Head of caudate nucleus (tissue), 42 donors: ENCODE results near the gene ZNRF3.

Experiments
- DNase-seq, 42 donors: peaks; one replicate each; pipeline versions ENCODE4 v3.0.0 to v3.0.0-alpha.2; 2020 to 2021; ENCODE audit warnings: mixed read lengths in 7 of 42
- intact Hi-C: fragments of 100-400 bp; cut with DNase I; formaldehyde crosslinking; loops from one replicate; pipeline ENCODE4 v1.15.0; 2022

The ZNRF3 gene

DNA sequence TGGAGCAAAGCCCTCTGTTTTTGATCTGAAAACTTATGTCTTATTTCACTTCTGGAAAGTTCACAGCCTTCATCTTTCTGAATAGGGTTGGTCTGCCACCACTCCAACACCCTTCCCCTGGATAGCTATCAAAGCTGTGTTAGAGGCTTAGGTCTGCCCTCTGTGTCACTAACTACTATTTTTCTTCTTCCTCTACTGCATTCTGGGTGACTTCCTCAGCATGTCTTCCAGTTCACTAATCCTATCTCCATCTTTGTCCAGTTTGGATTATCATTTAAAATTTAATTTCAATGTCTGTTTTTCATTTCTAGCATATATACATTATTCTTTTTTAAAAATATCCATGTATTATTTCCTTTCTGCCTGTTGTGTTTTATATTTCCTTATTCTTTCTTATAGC, 84.6 kb downstream of the ZNRF3 start:
- intact Hi-C loops = no loop called here
- no peak for DNase-seq

DNA sequence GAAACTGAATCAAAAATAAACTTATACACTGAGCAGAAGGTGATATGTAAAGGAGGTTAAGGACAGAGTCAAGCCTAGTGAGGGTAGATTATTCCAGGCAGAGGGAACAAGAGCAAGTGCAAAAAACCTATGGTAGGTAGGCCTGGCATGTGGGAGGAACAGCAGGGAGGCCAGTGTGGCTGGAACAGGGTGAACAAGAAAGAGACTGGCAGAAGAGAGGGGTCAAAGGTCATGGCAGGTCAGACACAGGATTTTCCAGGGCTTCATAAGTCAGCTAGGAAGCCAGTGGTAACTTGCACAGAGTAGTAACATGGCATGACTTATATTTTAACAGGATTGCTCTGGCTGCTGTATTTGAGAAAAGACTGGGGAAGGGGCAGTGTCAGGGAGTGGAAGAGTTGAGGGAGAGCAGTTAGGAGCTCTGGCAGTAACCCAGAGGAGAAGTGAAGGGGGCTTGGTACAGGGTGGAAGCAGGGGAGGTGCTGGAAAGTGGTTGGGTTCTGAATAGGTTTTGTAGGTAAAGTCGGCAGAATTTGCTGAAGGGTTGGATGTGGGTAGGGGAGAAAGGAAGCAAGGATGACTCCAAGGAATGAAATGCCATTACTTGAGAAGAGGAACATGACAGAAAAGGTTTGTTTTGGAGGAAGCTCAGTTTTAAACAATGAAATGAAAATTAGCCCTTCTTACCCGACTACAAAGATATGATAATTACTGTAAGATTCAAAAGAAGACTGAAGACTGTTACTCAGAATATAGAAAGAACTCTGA, 86.2 kb downstream of the ZNRF3 start:
- no peak for DNase-seq

DNA sequence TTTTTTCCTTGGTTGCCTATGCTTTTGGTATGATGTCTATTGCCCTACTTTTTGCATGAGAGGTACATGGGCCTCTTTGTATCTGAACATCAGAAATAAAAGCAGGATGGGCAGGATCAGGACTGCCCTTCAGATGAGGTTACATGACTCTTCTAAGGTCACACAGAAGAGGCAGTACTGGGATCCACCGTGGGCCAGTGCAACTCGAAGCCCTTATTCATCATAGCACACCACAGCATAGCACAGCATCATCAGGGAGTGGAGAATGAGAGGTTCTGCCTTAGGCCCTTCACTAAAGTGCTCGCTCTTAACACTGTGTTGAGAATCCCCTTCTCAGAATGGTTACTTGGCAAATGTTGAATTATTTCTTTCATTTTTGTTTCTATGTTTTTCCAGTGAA, 90.0 kb downstream of the ZNRF3 start:
- intact Hi-C loops = no loop called here
- no peak for DNase-seq

More for the DNA sequence above, 86.2 kb downstream of the ZNRF3 start:
- intact Hi-C loops = no loop called here

DNA sequence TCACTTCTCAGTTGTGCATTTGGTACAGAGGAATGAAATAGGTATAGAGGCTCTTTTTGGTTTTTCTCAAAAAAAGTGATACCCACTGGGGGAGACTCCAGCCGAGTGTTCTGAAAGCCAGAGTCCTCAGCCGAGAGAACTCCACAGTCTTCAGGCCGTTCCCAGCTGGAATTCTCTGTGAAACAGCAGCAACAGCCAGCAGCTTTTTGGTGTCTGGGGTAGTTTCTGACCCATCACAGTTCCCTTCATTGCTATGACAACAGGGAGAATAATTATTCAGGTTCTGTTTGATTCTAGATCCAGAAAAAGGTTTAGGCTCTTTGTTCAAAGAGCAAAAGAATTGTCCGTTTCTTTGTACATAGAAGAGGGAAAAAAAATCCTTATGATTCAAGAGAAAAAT, 93.7 kb downstream of the ZNRF3 start:
- DNase-seq = peak in 6 of 42 donors; percentile 20 to 62 (median 29)
- intact Hi-C loops = no loop called here

DNA sequence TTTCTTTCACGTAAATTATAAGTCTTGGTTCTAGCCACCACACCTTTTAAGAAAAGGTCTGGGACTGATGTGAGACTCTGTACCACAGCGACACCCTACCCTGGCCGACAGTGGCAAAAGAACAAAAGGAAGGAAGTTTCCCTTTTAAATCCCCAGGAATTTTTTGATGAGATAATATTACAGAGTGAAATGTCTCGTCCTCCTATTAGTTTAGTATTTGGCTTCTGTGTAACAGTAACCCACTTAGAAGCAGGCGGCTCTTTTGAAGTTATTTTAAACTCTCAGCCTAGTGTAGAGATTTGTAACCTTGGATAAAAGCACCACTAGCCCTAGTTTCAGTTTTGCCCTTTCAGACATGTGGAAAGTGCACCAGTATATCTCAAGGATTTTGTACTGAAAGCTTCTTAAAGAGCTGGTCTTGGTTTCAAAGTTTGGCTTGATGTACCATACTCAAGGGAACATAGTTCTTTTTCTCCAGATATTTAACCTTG, 94.2 kb downstream of the ZNRF3 start:
- intact Hi-C loops = no loop called here
- no peak for DNase-seq

DNA sequence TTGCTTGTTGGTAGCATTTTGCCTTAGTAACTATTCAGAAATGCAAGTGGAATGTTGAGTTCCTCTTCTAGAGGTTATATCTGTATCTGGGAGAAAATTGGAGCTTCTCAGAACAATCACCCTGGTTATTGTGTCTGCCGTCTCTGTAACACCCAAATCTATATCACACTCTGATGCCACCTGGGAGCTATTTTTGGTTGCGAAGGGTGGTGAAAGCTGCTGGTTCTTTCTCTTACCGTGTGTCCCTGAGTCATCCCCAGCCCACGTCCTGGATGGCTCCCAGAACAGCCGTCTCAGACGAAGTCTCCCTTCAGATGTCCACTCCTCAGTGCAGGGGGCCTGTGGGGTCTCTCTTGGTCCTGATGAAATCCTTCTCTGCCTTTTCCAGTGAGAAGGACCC, 94.8 kb downstream of the ZNRF3 start:
- peak in 40 of 42 donors; percentile 16 to 87 (median 50) for DNase-seq
- intact Hi-C loops = no loop called here

DNA sequence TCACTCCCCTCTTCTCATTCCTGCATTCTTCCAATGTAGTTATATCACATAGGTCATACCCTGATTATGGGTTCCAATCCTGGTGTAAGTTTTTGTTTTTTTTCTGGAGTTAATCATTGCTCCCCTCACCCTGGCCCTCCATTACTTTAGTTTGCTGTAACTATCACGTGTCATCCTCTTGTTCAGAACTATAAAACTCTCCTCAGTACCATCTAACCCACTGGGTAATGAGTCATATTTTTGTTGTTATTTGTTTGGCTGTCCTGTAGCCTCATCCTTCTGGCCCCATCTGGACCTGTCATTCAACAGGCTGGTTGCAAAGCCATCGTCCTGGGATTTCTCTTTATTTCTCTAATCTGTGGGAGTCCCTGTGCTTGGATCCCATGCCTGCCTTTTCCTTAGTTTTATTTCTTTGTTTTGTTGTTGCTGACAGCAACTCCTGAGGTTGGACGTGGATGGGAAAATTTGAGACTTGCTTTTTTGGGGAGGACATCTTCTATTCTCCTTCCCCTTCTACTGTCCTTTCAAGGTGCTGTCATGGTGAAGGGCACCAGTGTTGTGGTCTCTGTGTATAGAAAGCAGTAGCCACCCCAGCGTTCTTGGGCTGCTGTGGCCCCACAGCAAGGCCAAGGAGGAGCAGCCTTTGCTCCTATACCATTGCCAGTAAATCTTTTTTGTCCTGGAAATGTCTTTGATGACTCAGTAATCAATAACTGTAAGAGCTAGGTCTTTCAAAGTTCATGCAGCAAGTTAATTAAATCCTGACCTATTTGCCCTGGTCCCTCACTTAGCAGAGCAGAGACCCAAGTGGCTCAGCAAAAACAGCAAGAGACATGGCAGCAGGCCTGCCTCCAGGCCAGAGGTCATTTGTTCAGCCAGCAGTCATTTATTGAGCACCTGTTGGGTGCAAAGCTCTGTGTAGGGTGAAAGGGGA, 95.8 kb downstream of the ZNRF3 start:
- no peak for DNase-seq
- intact Hi-C loops = no loop called here

DNA sequence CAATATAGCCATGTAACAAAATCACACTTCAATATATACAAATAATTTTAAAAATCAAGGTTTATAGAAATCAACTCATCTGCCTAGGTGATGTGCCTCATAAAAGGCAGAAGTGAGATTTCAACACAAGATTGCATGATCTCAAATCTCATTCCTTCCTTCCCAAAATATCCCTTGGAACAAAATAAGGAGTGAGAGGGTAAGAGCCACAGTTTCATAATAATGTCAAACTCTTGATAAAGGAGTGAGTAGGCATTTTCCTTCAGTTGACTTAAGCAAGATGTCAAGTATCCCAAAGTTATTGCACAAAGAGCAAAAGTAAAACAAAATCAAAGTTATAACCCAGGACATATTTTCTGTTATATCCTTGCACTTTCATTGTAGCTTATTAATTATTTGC, 97.0 kb downstream of the ZNRF3 start:
- intact Hi-C loops = no loop called here
- DNase-seq = no peak

DNA sequence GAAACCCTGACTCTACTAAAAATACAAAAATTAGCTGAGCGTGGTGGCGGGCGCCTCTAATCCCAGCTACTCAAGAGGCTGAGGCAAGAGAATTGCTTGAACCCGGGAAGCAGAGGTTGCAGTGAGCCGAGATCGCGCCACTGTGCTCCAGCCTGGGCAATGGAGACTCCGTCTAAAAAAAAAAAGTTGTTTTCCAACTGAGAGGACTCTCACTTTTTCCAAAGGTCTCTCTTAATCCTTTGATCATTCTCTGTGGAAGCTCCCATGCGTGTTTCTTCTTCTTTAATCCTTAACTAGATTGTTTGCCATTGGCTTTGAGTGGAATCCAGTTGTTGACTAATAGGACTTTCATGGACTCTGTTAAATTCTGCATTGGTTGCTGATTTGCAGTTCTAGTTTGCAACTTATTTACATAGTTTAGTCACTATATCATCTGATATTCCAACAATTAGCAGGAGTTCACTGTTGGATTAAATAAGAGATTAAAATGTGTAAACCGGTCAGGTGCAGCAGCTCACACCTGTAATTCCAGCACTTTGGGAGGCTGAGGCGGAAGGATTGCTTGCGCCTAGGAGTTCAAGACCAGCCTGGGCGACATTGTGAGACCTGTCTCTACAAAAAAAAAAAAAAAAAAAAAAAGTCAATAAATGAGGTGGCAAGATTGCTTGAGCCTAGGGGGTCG, 98.6 kb downstream of the ZNRF3 start:
- no peak for DNase-seq
- intact Hi-C loops = no loop called here

DNA sequence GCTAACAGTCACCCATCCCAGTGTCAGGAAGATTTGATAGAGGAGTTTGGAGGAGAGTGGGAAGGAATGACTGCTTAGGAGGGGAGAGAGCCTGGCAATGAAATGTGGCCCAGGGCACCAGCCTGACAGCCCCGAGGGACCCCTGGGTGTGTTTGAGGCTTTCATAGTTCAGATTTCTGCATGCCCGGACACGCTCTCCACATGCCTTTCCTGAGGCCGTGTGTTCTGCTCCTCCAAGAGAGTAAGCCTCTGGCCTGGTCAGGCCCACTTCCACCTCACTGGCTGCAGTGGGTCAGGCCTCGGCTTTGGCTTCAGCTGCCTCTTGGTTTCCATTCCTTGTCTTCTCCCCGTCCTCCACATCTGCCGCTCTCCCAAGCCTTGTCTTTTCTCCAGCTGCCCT, 99.8 kb downstream of the ZNRF3 start:
- intact Hi-C loops = no loop called here
- no peak for DNase-seq

DNA sequence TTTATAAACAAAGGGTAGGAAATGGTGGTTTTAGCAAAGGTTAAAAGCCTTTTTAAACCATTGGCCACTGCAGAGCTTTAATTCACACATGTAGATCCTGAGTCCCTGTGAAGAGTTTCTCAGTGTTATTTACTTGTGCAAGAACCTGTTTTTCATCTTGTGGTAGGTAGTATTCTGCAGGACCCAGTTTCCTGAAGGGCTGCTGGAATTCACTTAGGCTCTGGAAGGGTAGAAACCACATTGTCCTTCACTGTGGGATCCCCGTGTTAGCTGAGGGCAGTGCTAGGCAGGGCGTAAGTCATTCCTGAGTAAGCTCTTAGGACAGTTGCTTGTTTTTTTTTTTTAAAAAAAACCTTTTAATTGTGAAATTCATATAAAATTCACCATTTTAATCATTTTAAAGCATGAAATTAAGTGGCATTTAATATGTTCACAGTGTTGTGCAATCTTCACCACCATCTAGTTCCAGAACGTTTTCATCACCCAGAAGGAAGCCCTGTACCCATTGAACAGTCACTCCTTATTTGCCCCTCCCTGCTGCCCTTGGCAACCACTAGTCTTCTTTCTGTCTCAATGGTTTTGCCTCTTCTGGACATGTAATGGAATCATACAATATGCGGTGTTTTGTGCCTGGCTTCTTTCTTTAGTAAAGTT, 100.5 kb downstream of the ZNRF3 start:
- no peak for DNase-seq
- intact Hi-C loops = no loop called here

DNA sequence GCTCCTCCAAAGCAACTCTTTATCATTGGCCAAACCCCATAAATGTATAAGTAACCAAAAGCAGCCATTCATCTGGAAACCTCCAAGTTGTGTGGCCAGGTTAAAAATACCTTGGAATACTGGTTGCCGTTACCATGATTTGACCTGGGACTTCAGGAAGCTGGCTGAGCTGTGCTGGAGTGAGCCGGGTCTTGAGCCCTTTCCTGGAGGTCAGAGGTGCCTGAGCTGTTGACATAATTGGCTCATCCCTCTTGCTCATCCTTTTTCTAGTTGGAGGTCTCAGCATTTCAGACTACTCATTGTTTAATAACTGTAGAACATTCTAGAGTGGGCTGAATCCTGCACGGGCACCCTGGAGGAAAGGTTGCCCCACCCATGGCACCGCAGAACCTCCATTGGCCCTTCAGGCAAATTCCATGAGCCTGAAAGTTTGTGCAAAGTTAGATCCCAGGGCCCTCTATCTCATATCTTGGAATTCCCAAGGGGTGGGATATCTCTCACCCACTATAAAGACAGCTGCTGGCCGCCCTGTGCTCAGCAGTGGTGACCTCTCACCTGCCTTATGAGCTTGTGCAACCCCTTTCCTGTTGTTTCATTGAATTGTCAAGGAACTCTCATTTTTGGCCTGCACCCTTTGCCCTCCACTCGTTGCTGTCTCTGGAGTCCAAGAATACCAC, 101.2 kb downstream of the ZNRF3 start:
- no peak for DNase-seq
- intact Hi-C loops = no loop called here

DNA sequence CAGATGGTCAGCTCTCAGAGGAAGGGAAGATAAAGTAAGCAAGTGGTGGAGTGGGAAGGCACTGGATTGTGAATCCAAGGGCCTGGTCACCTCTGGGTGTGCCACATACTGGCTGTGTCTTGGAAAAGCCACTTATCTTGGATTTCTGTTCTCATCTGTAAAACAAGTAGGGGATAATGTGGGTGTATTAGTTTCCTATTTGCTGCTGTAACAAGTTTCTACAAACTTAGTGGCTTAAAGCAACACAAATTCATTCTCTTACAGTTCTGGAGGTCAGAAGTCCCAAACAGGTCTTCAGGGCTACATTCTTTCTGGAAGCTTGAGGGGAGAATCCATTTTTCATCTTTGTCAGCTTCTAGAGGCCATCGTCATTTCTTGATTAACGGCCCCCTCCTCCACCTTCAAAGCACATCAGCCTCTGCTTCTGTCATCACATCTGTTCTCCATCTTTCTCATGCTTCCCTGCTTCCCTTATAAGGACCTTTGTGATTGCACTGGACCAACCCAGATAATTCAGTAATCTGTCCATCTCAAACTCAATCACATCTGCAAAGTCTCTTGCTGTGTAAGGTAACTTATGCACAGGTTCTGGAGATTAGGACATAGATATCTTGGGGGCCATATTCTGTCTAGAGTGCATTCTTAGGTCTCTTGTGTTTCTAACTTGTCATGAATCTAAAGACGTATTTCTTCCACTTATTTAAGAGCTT, 102.4 kb downstream of the ZNRF3 start:
- DNase-seq = no peak
- intact Hi-C loops = no loop called here

DNA sequence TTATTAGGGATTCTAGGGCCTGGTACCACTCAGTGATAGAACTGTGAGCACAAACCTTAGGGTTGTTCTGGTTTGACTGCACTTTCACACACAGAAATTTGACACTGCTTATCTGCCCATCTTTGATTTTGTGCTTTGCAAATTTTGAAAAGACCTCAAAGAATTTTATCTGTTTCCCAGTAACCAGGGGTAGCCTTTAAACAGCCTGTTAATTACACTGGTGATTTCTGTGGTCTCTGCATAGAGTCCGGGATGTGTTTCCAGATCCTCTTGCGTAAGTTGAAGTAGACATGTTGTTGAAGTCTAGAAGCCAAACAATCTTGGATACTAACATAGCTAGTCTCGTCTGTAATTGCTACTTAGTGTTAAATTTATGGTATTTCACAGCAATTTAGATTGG, 103.0 kb downstream of the ZNRF3 start:
- intact Hi-C loops = no loop called here
- DNase-seq = no peak

DNA sequence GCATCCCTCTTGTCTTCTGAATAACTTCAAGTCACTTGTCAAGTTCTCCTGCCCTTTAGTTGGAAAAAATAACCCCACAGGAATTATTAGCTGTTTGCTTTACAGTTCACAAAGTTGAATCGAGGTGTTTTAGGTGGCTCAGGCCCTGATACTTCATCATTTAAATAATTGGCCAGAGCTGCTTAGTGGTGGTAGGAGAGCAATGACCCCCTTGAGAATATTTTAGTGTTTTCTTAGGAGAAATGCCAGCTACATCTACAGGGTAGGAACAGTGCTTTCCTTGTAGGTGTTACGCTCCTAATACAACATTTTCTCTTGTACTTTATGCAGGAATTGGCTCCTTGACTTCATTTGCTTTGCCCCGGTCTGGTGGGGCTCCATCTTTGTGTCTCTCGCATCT, 105.1 kb downstream of the ZNRF3 start:
- DNase-seq = no peak
- intact Hi-C loops = no loop called here

DNA sequence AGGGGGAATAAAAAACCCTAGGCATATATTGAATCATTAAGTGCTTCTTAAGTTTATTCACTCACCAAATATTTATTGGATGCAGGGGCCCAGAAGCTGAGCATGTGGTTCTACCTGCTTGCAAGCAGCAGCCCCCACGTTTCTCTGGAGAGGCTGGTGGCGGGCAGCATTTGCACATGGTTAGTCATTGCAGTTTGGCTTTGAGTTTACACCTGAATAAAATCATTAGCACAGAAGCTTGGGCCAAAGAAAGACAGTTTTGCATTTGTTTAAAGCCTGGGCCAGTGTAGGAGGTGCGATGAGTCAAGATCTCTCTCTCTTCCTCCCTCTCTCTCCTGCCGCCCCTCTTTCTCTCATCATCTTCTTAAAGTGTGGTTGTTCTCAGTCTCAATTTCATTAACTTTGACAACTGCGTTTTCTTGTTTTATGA, 105.7 kb downstream of the ZNRF3 start:
- peak in 25 of 42 donors; percentile 8 to 84 (median 44) for DNase-seq
- intact Hi-C loops = no loop called here

DNA sequence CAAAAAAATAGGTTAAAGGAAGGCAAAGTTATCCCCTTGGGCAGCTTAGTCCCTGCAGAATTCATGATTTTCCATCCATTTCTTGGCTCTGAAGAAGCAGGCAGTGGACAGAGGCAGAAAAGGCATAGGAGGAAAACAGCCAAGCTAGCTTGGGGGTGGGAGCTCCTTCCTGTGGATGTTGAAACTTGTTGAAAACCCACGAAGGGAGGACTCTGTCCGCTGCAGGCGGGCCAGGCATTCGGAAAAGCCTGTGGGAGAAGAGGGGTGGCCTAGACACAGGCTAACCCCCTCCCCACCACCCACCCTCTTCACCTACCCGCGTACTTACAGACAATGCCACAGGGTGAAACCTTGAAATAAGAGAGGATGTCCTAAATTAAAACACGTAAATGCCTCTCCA, 106.1 kb downstream of the ZNRF3 start:
- intact Hi-C loops = no loop called here
- peak in 1 of 42 donors; percentile 47 for DNase-seq

DNA sequence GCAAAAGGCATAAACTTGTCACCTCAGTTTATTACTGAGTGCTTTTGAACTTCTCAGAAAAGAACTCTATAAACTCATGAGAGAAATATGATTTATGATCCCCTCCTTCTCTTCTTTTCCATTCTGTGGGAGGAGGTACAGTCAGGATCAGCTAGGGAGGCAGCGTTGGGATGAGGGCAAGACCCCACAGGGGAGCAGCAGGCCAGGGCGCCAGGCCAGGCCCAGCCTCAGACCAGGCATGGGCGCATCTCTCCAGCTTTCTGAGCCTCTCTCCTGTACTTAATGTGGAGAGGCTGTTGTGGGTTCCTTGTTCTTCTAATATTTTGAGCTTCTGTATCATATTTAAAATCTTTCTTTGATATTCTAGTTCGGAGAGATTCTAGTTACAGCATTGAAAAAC, 106.5 kb downstream of the ZNRF3 start:
- intact Hi-C loops = no loop called here
- DNase-seq = no peak
